ENCODE measurements around the gene PAK4. TPM values are rescaled to one million over a fixed set of nuclear protein-coding genes. Genes with fewer than 3 reads are reported as not detected.

The PAK4 gene
- total and polyA plus RNA-seq, 10 of the 15 experiments (the other 5 are each of a cell fraction or from before 2014, with no cell fraction given), result 0.08 to 19.3 (median 5.9) TPM

- intact Hi-C loops (cut with micrococcal nuclease; ENCODE audit: unreplicated experiment), result no loop called here
- Histone ChIP-seq H3K9me3 (replicated peaks; ENCODE audit: control insufficient read depth, insufficient read depth, low read length) (no peaks in the 10 kb centered on the region), H3K27ac (ENCODE audit: control insufficient read depth, insufficient read depth) (no peak overlapping the region), H2AFZ (ENCODE audit: control insufficient read depth, low read depth, low read length) (no peak overlapping the region), H3K4me2 (ENCODE audit: control insufficient read depth, insufficient read depth) (no peak overlapping the region), H3K4me3 (no peak overlapping the region), H3K27me3 (replicated peaks in 1 of 2; ENCODE audit: control insufficient read depth in 2 of 2, insufficient read depth in 2 of 2, low read length in 1 of 2) (no peaks in the 10 kb centered on the region), H4K20me1 (ENCODE audit: control insufficient read depth, insufficient read depth) (no peaks in the 10 kb centered on the region), H3K36me3 (ENCODE audit: control insufficient read depth in 2 of 2, insufficient read depth in 2 of 2, low read length in 1 of 2) (no peaks in the 10 kb centered on the region; a peak in 1 of 4 replicates), H3K9ac (ENCODE audit: control insufficient read depth, insufficient read depth, low read length) (no peak overlapping the region), H3K4me1 (ENCODE audit: control insufficient read depth, insufficient read depth, low read length) (no peaks in the 10 kb centered on the region), H3K79me2 (ENCODE audit: control insufficient read depth, insufficient read depth, low read length) (no peaks in the 10 kb centered on the region)
- SMC1A ChIA-PET (ENCODE audit: uncharacterized antibody, unreplicated experiment), result no interaction called here
- no peak for FAIRE-seq
- no peak for ATAC-seq
- no TSS peak for BruUV-seq (replicated peaks)
- no peak for DNase-seq (ENCODE audit: low read depth, low spot score)
- in situ Hi-C loops (cut with MboI), result no loop called here
- WGBS (ENCODE audit: insufficient coverage, insufficient replicate concordance, low lambda C conversion rate, missing lambda C conversion rate), result 74% methylated on average over 12 of the region's 12 CpGs
- CTCF ChIA-PET, result no interaction called here
- POLR2A ChIA-PET, result no interaction called here
- RAD21 ChIA-PET (ENCODE audit: unreplicated experiment), result no interaction called here
- TF ChIP-seq FOXK2 (IDR thresholded peaks at IDR 0.05), result no peak
- TF ChIP-seq CHD1 (IDR thresholded peaks at IDR 0.05; ENCODE audit: low read depth, low read length), result no peak
- TF ChIP-seq ZSCAN29 (IDR thresholded peaks at IDR 0.05), result no peak
- TF ChIP-seq ESRRA (IDR thresholded peaks at IDR 0.05; ENCODE audit: low read length), result no peak
- no peak for TF ChIP-seq DPF2 (IDR thresholded peaks at IDR 0.05)
- no peak for TF ChIP-seq NFIC (IDR thresholded peaks at IDR 0.05; ENCODE audit: low read depth, low read length)
- TF ChIP-seq, protein P1, sequence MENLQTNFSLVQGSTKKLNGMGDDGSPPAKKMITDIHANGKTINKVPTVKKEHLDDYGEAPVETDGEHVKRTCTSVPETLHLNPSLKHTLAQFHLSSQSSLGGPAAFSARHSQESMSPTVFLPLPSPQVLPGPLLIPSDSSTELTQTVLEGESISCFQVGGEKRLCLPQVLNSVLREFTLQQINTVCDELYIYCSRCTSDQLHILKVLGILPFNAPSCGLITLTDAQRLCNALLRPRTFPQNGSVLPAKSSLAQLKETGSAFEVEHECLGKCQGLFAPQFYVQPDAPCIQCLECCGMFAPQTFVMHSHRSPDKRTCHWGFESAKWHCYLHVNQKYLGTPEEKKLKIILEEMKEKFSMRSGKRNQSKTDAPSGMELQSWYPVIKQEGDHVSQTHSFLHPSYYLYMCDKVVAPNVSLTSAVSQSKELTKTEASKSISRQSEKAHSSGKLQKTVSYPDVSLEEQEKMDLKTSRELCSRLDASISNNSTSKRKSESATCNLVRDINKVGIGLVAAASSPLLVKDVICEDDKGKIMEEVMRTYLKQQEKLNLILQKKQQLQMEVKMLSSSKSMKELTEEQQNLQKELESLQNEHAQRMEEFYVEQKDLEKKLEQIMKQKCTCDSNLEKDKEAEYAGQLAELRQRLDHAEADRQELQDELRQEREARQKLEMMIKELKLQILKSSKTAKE (IDR thresholded peaks at IDR 0.05; ENCODE audit: low read depth, poor library complexity, severe bottlenecking), result no peak
- TF ChIP-seq, protein P2, sequence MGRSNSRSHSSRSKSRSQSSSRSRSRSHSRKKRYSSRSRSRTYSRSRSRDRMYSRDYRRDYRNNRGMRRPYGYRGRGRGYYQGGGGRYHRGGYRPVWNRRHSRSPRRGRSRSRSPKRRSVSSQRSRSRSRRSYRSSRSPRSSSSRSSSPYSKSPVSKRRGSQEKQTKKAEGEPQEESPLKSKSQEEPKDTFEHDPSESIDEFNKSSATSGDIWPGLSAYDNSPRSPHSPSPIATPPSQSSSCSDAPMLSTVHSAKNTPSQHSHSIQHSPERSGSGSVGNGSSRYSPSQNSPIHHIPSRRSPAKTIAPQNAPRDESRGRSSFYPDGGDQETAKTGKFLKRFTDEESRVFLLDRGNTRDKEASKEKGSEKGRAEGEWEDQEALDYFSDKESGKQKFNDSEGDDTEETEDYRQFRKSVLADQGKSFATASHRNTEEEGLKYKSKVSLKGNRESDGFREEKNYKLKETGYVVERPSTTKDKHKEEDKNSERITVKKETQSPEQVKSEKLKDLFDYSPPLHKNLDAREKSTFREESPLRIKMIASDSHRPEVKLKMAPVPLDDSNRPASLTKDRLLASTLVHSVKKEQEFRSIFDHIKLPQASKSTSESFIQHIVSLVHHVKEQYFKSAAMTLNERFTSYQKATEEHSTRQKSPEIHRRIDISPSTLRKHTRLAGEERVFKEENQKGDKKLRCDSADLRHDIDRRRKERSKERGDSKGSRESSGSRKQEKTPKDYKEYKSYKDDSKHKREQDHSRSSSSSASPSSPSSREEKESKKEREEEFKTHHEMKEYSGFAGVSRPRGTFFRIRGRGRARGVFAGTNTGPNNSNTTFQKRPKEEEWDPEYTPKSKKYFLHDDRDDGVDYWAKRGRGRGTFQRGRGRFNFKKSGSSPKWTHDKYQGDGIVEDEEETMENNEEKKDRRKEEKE (IDR thresholded peaks at IDR 0.05), result no peak
- TF ChIP-seq ZZZ3 (IDR thresholded peaks at IDR 0.05; ENCODE audit: control insufficient read depth, insufficient read length, low read depth), result no peak
- no peak for TF ChIP-seq ELK1 (IDR thresholded peaks at IDR 0.05; ENCODE audit: low read depth, low read length)
- TF ChIP-seq STAT1 (conservative IDR thresholded peaks at IDR 0.05), result no peak
- no peak for TF ChIP-seq MTA2 (IDR thresholded peaks at IDR 0.05; ENCODE audit: low read depth)
- TF ChIP-seq, protein P3, sequence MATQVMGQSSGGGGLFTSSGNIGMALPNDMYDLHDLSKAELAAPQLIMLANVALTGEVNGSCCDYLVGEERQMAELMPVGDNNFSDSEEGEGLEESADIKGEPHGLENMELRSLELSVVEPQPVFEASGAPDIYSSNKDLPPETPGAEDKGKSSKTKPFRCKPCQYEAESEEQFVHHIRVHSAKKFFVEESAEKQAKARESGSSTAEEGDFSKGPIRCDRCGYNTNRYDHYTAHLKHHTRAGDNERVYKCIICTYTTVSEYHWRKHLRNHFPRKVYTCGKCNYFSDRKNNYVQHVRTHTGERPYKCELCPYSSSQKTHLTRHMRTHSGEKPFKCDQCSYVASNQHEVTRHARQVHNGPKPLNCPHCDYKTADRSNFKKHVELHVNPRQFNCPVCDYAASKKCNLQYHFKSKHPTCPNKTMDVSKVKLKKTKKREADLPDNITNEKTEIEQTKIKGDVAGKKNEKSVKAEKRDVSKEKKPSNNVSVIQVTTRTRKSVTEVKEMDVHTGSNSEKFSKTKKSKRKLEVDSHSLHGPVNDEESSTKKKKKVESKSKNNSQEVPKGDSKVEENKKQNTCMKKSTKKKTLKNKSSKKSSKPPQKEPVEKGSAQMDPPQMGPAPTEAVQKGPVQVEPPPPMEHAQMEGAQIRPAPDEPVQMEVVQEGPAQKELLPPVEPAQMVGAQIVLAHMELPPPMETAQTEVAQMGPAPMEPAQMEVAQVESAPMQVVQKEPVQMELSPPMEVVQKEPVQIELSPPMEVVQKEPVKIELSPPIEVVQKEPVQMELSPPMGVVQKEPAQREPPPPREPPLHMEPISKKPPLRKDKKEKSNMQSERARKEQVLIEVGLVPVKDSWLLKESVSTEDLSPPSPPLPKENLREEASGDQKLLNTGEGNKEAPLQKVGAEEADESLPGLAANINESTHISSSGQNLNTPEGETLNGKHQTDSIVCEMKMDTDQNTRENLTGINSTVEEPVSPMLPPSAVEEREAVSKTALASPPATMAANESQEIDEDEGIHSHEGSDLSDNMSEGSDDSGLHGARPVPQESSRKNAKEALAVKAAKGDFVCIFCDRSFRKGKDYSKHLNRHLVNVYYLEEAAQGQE (IDR thresholded peaks at IDR 0.05; ENCODE audit: low read depth, low read length), result no peak
Measured at GRCh38 chr19:39158646-39159260, 33.2 kb downstream of the PAK4 start.
